OCI-M1 (cell line): ENCODE data around the gene CDH23.

ENCODE experiments used
- DNase-seq: peaks from one replicate; lab custom pipeline; 2025; lab: John Stamatoyannopoulos, UW

Gene CDH23

GRCh38 chr10:71486484-71487114 lies 89.9 kb downstream of the CDH23 start:
- peak; percentile 65 for DNase-seq

- DNase-seq: no peak
Observed at GRCh38 chr10:71487726-71488125, 91.0 kb downstream of the CDH23 start.

GRCh38 chr10:71489077-71489476 lies 92.4 kb downstream of the CDH23 start:
- peak; percentile 7 for DNase-seq

- DNase-seq: no peak
Observed at GRCh38 chr10:71492872-71493271, 96.2 kb downstream of the CDH23 start.

- no peak for DNase-seq
Observed at GRCh38 chr10:71493741-71494140, 97.0 kb downstream of the CDH23 start.

GRCh38 chr10:71494476-71494875 lies 97.8 kb downstream of the CDH23 start:
- no peak for DNase-seq

- DNase-seq: no peak
Observed at GRCh38 chr10:71494980-71495381, 98.3 kb downstream of the CDH23 start.

- no peak for DNase-seq
Observed at GRCh38 chr10:71496927-71497762, 100.4 kb downstream of the CDH23 start.

GRCh38 chr10:71497763-71498326 lies 101.1 kb downstream of the CDH23 start:
- DNase-seq: no peak

- DNase-seq: no peak
Observed at GRCh38 chr10:71501402-71501801, 104.7 kb downstream of the CDH23 start.

- no peak for DNase-seq
Observed at GRCh38 chr10:71502190-71502589, 105.5 kb downstream of the CDH23 start.

GRCh38 chr10:71502851-71503250 lies 106.1 kb downstream of the CDH23 start:
- DNase-seq: no peak

- DNase-seq: no peak
Observed at GRCh38 chr10:71504168-71504567, 107.4 kb downstream of the CDH23 start.

- DNase-seq: no peak
Observed at GRCh38 chr10:71504570-71504969, 107.8 kb downstream of the CDH23 start.

GRCh38 chr10:71505862-71506261 lies 109.1 kb downstream of the CDH23 start:
- no peak for DNase-seq

- no peak for DNase-seq
Observed at GRCh38 chr10:71509444-71509843, 112.7 kb downstream of the CDH23 start.

- no peak for DNase-seq
Observed at GRCh38 chr10:71511206-71511605, 114.5 kb downstream of the CDH23 start.

- DNase-seq: no peak
Observed at GRCh38 chr10:71512312-71512711, 115.6 kb downstream of the CDH23 start.

- no peak for DNase-seq
Observed at GRCh38 chr10:71512761-71513539, 116.2 kb downstream of the CDH23 start.

- no peak for DNase-seq
Observed at GRCh38 chr10:71513540-71513853, 116.8 kb downstream of the CDH23 start.

GRCh38 chr10:71513936-71514335 lies 117.2 kb downstream of the CDH23 start:
- no peak for DNase-seq

GRCh38 chr10:71515531-71516172 lies 118.9 kb downstream of the CDH23 start:
- no peak for DNase-seq
